ENCODE results near the gene PNKD. TPM values are rescaled to one million over a fixed set of nuclear protein-coding genes. Genes with fewer than 3 reads are reported as not detected.

The PNKD gene
- total and polyA plus RNA-seq, 10 of the 15 experiments (the other 5 are each of a cell fraction or from before 2014, with no cell fraction given) = 27.2 to 106 (median 61.3) TPM

DNA sequence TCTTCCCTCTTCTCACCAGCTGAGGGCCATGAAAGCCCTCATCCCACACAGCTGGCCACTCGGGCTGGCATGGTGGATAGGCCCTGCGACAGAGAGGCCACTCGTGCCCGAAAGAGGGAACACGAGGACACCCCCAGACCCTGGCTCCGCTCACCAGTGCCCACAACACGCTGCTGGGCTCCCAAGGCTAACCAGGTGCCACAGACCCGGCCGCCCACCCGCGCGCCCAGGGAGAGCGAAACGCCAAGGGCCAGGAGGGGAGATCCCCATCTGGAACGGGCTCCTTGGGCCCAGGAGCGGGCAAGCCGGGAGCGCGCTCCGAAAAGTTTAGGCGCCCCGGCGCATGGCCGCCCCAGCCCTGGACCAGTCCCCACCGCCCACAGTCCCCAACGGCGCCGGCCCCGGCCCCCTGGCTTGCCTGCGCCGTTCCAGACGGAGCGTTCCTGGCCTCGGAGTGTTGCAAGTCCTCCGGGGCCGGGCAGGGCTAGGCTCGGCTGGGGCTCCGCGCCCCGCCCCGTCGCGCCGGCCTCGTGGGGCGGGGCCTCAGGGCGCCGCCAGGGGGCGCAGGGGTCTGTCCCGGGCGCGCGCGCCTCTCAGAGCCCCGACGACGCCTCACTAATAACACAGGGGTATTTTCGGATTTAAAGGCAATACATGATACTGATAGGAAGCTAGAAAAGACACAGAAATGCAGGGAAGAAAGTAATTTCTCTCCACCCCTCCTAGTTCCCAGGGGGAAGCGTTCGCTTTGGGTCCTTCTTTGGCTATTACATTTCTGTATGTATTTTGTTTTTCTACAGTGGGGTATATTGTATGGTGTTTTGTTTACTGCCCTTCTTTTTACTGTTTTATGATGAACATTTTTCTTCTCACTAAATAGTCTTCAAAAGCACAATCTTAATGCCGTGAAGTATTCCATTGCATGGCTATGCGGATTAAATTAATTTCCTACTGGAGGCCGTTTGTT is 22.0 kb downstream of the PNKD start, which contains the start of gene TMBIM1 (continued):
- TF ChIP-seq, protein P1, sequence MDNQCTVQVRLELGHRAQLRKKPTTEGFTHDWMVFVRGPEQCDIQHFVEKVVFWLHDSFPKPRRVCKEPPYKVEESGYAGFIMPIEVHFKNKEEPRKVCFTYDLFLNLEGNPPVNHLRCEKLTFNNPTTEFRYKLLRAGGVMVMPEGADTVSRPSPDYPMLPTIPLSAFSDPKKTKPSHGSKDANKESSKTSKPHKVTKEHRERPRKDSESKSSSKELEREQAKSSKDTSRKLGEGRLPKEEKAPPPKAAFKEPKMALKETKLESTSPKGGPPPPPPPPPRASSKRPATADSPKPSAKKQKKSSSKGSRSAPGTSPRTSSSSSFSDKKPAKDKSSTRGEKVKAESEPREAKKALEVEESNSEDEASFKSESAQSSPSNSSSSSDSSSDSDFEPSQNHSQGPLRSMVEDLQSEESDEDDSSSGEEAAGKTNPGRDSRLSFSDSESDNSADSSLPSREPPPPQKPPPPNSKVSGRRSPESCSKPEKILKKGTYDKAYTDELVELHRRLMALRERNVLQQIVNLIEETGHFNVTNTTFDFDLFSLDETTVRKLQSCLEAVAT (IDR thresholded peaks at IDR 0.05) = no peak
- no peak for TF ChIP-seq SPI1 (IDR thresholded peaks at IDR 0.05; ENCODE audit: borderline replicate concordance, insufficient read depth, low read depth, low read length)
- TF ChIP-seq CHD4 (IDR thresholded peaks at IDR 0.05) = no peak
- TF ChIP-seq, protein P2, sequence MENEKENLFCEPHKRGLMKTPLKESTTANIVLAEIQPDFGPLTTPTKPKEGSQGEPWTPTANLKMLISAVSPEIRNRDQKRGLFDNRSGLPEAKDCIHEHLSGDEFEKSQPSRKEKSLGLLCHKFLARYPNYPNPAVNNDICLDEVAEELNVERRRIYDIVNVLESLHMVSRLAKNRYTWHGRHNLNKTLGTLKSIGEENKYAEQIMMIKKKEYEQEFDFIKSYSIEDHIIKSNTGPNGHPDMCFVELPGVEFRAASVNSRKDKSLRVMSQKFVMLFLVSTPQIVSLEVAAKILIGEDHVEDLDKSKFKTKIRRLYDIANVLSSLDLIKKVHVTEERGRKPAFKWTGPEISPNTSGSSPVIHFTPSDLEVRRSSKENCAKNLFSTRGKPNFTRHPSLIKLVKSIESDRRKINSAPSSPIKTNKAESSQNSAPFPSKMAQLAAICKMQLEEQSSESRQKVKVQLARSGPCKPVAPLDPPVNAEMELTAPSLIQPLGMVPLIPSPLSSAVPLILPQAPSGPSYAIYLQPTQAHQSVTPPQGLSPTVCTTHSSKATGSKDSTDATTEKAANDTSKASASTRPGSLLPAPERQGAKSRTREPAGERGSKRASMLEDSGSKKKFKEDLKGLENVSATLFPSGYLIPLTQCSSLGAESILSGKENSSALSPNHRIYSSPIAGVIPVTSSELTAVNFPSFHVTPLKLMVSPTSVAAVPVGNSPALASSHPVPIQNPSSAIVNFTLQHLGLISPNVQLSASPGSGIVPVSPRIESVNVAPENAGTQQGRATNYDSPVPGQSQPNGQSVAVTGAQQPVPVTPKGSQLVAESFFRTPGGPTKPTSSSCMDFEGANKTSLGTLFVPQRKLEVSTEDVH (IDR thresholded peaks at IDR 0.05; ENCODE audit: low read depth, partially characterized antibody) = no peak
- TF ChIP-seq TCF3 (IDR thresholded peaks at IDR 0.05; ENCODE audit: borderline replicate concordance, insufficient read depth, low read depth, low read length) = no peak
- no peak; the same call in 1 of the 2 replicates for TF ChIP-seq NR2F1 (conservative IDR thresholded peaks at IDR 0.05)
- TF ChIP-seq FOS (IDR thresholded peaks at IDR 0.05; ENCODE audit: borderline replicate concordance, extremely low read depth, insufficient read length) = no peak
- no peak for TF ChIP-seq STAT3 (IDR thresholded peaks at IDR 0.05; ENCODE audit: low read depth, low read length)
- no peak for TF ChIP-seq SIN3A (IDR thresholded peaks at IDR 0.05; ENCODE audit: low read depth, low read length)
- TF ChIP-seq, protein P3, sequence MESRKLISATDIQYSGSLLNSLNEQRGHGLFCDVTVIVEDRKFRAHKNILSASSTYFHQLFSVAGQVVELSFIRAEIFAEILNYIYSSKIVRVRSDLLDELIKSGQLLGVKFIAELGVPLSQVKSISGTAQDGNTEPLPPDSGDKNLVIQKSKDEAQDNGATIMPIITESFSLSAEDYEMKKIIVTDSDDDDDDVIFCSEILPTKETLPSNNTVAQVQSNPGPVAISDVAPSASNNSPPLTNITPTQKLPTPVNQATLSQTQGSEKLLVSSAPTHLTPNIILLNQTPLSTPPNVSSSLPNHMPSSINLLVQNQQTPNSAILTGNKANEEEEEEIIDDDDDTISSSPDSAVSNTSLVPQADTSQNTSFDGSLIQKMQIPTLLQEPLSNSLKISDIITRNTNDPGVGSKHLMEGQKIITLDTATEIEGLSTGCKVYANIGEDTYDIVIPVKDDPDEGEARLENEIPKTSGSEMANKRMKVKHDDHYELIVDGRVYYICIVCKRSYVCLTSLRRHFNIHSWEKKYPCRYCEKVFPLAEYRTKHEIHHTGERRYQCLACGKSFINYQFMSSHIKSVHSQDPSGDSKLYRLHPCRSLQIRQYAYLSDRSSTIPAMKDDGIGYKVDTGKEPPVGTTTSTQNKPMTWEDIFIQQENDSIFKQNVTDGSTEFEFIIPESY (IDR thresholded peaks at IDR 0.05) = no peak
- TF ChIP-seq, protein P4, sequence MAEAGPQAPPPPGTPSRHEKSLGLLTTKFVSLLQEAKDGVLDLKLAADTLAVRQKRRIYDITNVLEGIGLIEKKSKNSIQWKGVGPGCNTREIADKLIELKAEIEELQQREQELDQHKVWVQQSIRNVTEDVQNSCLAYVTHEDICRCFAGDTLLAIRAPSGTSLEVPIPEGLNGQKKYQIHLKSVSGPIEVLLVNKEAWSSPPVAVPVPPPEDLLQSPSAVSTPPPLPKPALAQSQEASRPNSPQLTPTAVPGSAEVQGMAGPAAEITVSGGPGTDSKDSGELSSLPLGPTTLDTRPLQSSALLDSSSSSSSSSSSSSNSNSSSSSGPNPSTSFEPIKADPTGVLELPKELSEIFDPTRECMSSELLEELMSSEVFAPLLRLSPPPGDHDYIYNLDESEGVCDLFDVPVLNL (IDR thresholded peaks at IDR 0.05; ENCODE audit: low read depth, low read length) = no peak
- peak; percentile 87; the same call in 1 of the 2 replicates for TF ChIP-seq STAT1 (conservative IDR thresholded peaks at IDR 0.05)
- TF ChIP-seq MTA2 (IDR thresholded peaks at IDR 0.05; ENCODE audit: low read depth) = no peak
- no peak for TF ChIP-seq ZNF217 (IDR thresholded peaks at IDR 0.05)
- TF ChIP-seq RUNX3 (IDR thresholded peaks at IDR 0.05; ENCODE audit: low read length) = no peak
- TF ChIP-seq JUNB (IDR thresholded peaks at IDR 0.05) = no peak
- TF ChIP-seq, protein P5, sequence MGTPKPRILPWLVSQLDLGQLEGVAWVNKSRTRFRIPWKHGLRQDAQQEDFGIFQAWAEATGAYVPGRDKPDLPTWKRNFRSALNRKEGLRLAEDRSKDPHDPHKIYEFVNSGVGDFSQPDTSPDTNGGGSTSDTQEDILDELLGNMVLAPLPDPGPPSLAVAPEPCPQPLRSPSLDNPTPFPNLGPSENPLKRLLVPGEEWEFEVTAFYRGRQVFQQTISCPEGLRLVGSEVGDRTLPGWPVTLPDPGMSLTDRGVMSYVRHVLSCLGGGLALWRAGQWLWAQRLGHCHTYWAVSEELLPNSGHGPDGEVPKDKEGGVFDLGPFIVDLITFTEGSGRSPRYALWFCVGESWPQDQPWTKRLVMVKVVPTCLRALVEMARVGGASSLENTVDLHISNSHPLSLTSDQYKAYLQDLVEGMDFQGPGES (IDR thresholded peaks at IDR 0.05) = no peak
- TF ChIP-seq SP1 (IDR thresholded peaks at IDR 0.05; ENCODE audit: low read depth, low read length) = peak; percentile 54
- no peak for TF ChIP-seq IRF4 (IDR thresholded peaks at IDR 0.05; ENCODE audit: low read depth, low read length)
- TF ChIP-seq MYC (IDR thresholded peaks at IDR 0.05; ENCODE audit: insufficient read depth, insufficient read length, insufficient replicate concordance, low read length, severe bottlenecking) = peak; percentile 5
